Left ventricle myocardium inferior (tissue), 1 donor: ENCODE measurements around the gene LRCH2. TPM values are rescaled to one million over a fixed set of nuclear protein-coding genes. Genes with fewer than 3 reads are reported as not detected.

Experiments used
- DNase-seq: peaks from one replicate; pipeline ENCODE4 v3.0.0-alpha.2; 2020
- H3K27ac ChIP-seq: fragments of 200-600 bp; replicated peaks from 2 replicates; pipeline ENCODE4 v1.8.0; 2021
- H3K27me3 ChIP-seq: fragments of 200-600 bp; 2 replicates; pipeline ENCODE4 v1.8.0; 2021; ENCODE audit warnings: low read depth
- H3K36me3 ChIP-seq: fragments of 200-600 bp; 2 replicates; pipeline ENCODE4 v1.8.0; 2021
- H3K4me1 ChIP-seq: fragments of 200-600 bp; 2 replicates; pipeline ENCODE4 v1.8.0; 2021
- H3K4me3 ChIP-seq: fragments of 200-600 bp; 2 replicates; pipeline ENCODE4 v1.8.0; 2021; ENCODE audit warnings: mild to moderate bottlenecking, moderate library complexity
- H3K9me3 ChIP-seq: fragments of 200-600 bp; replicated peaks from 2 replicates; pipeline ENCODE4 v1.8.0; 2021
- intact Hi-C: fragments of 100-400 bp; cut with micrococcal nuclease; formaldehyde crosslinking; loops from one replicate; pipeline ENCODE4 v1.11.0; 2022
- total RNA-seq: library from RNA; stranded (reverse); fragmentation: NEBNext Ultra II Directional; extraction: Animal tissue kit (Norgen Biotek cat#: 25700); gene quantifications from one replicate; pipeline ENCODE4 v1.2.1, GENCODE V29; 2021
- TF ChIP-seq, protein P1 (sequence below): fragments of 200-600 bp; IDR thresholded peaks from 2 replicates; pipeline ENCODE4 v1.8.0; 2021; ENCODE audit warnings: antibody characterized with exemption, mild to moderate bottlenecking, borderline replicate concordance
- donor health status: DM: no; HTN: yes; CAD: no; lungs with severe emphysema.

Gene LRCH2
- total RNA-seq, 1 donor from 2014 or later: 1.0 TPM

DNA sequence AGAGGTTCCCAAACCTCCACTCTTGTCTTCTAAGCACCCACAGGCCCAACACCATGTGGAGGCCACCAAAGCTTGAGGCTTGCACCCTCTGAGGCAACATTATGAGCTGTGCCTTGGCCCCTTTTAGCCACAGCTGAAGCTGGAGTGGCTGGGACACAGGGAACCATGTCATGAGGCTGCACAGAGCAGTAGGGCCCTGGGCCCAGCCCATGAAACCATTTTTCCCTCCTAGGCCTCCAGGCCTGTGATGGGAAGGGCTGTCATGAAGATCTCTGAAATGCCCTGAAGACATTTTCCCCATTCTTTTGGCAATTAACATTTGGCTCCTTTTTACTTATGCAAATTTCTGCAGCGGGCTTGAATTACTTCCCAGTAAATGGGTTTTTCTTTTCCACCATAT lies 29.9 kb downstream of the LRCH2 start:
- intact Hi-C loops: no loop called here
- TF ChIP-seq, protein P1, sequence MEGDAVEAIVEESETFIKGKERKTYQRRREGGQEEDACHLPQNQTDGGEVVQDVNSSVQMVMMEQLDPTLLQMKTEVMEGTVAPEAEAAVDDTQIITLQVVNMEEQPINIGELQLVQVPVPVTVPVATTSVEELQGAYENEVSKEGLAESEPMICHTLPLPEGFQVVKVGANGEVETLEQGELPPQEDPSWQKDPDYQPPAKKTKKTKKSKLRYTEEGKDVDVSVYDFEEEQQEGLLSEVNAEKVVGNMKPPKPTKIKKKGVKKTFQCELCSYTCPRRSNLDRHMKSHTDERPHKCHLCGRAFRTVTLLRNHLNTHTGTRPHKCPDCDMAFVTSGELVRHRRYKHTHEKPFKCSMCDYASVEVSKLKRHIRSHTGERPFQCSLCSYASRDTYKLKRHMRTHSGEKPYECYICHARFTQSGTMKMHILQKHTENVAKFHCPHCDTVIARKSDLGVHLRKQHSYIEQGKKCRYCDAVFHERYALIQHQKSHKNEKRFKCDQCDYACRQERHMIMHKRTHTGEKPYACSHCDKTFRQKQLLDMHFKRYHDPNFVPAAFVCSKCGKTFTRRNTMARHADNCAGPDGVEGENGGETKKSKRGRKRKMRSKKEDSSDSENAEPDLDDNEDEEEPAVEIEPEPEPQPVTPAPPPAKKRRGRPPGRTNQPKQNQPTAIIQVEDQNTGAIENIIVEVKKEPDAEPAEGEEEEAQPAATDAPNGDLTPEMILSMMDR: no peak
- H3K36me3 ChIP-seq: no peaks in the 10 kb centered on the region
- no peaks in the 10 kb centered on the region for H3K4me1 ChIP-seq
- DNase-seq: no peak
- H3K27me3 ChIP-seq: no peaks in the 10 kb centered on the region
- no peak overlapping the region for H3K4me3 ChIP-seq
- H3K27ac ChIP-seq: no peak overlapping the region
- peaks cover 22% of the 10 kb centered on the region for H3K9me3 ChIP-seq

GRCh38 chrX:115192244-115192700 lies 41.6 kb downstream of the LRCH2 start:
- H3K4me1 ChIP-seq: no peaks in the 10 kb centered on the region
- no peak overlapping the region for H3K27ac ChIP-seq
- intact Hi-C loops: no loop called here
- TF ChIP-seq, protein P1: no peak
- H3K36me3 ChIP-seq: no peaks in the 10 kb centered on the region
- DNase-seq: no peak
- H3K9me3 ChIP-seq: no peaks in the 10 kb centered on the region
- no peak overlapping the region for H3K4me3 ChIP-seq
- H3K27me3 ChIP-seq: no peaks in the 10 kb centered on the region

GRCh38 chrX:115191490-115192243 lies 42.2 kb downstream of the LRCH2 start:
- H3K36me3 ChIP-seq: no peaks in the 10 kb centered on the region
- no peaks in the 10 kb centered on the region for H3K27me3 ChIP-seq
- no peak for DNase-seq
- H3K4me1 ChIP-seq: no peaks in the 10 kb centered on the region
- H3K27ac ChIP-seq: no peak overlapping the region
- no peaks in the 10 kb centered on the region for H3K9me3 ChIP-seq
- H3K4me3 ChIP-seq: no peak overlapping the region
- TF ChIP-seq, protein P1: no peak
- intact Hi-C loops: no loop called here

DNA sequence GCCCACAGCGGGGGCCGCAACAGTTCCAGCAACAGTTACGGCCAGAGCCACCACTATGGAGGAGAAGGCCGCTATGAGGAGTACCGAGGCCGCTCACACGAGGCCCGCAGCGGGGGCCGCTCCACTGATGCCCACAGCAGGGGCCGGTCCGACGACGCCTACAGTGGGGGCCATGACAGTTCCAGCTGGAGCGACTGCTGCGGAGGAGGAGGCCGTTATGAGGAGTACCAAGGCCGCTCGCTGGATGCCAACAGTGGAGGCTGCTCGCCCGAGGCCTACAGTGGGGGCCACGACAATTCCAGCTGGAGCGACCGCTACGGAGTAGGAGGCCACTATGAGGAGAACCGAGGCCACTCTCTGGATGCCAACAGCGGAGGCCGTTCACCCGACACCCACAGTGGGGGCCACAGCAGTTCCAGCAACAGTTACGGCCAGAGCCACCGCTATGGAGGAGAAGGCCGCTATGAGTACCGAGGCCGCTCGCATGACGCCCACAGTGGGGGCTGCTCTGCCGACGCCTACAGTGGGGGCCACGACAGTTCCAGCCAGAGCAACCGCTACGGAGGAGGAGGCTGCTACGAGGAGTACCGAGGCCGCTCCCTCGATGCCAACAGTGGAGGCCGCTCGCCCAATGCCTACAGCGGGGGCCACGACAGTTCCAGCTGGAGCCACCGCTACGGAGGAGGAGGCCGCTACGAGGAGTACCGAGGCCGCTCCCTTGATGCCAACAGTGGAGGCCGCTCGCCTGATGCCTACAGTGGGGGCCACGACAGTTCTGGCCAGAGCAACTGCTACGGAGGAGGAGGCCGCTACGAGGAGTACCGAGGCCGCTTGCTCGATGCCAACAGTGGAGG lies 43.0 kb downstream of the LRCH2 start:
- intact Hi-C loops: no loop called here
- Histone ChIP-seq H3K27me3 (no peaks in the 10 kb centered on the region), H3K4me3 (no peak overlapping the region), H3K36me3 (no peaks in the 10 kb centered on the region), H3K27ac (no peak overlapping the region), H3K9me3 (no peaks in the 10 kb centered on the region), H3K4me1 (no peaks in the 10 kb centered on the region)
- TF ChIP-seq, protein P1: no peak
- no peak for DNase-seq

DNA sequence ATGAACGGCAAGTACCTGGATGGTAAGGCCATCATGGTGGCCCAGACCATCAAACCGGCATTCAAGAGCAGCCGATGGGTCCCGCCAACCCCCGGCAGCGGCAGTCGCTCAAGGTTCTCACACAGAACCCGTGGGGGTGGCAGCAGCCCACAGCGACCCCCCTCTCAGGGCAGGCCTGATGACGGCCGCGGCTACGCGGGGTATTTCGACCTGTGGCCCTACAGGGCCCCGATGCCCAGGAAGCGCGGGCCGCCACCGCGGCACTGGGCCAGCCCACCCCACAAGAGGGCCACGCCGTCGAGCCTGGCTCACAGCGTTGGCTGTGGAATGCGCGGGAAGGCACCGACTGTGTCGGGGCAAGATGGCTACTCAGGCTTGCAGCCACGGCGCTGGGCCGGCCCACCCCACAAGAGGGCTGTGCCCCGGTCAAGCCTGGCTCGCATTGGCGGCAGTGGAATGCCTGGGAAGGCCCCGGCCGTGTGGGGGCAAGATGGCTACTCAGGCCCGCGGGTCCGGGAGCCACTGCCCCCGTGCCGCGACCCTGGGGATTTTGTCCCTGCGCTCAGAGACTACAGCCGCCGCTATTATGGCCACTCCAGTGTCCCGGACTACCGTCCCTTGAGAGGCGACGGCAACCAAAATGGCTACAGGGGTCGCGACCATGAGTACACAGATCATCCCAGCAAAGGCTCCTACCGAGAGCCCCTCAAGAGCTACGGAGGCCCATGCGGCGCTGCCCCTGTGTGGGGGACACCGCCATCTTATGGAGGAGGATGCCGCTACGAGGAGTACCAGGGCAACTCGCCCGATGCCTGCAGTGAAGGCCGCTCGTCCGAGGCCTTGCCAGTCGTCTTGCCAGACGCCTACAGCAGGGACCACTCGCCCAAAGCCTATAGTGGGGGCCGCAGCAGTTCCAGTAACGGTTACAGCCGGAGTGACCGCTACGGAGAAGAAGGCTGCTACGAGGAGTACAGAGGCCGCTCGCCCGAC lies 44.0 kb downstream of the LRCH2 start:
- TF ChIP-seq, protein P1: no peak
- Histone ChIP-seq H3K27ac (no peak overlapping the region), H3K9me3 (no peaks in the 10 kb centered on the region), H3K4me1 (no peaks in the 10 kb centered on the region), H3K36me3 (no peaks in the 10 kb centered on the region), H3K27me3 (no peaks in the 10 kb centered on the region), H3K4me3 (no peak overlapping the region)
- DNase-seq: no peak
- intact Hi-C loops: no loop called here
